BE2C (cell line): ENCODE results near the gene PUS10.

ENCODE experiments used
- DNase-seq: peaks from one replicate; pipeline ENCODE4 v3.0.0-alpha.2; 2020
- H3K27me3 ChIP-seq: fragments of 250-450 bp; sonication (Bioruptor Pico); 2 replicates; pipeline ENCODE4 v1.5.1; 2020; ENCODE audit warnings: mild to moderate bottlenecking
- H3K36me3 ChIP-seq: fragments of 250-450 bp; sonication (Bioruptor Pico); 2 replicates; pipeline ENCODE4 v1.5.1; 2020; ENCODE audit warnings: mild to moderate bottlenecking
- H3K4me1 ChIP-seq: fragments of 250-450 bp; sonication (Bioruptor Pico); 2 replicates; pipeline ENCODE4 v1.5.1; 2020
- H3K4me3 ChIP-seq: 2 replicates; pipeline ENCODE4 v1.5.1; 2011; ENCODE audit warnings: low read depth, low read length
- H3K9me3 ChIP-seq: fragments of 250-450 bp; sonication (Bioruptor Pico); 2 replicates; pipeline ENCODE4 v1.5.1; 2020
- CTCF ChIP-seq: IDR thresholded peaks from 2 replicates; pipeline ENCODE4 v1.5.1; 2012; ENCODE audit warnings: mild to moderate bottlenecking, low read depth, low read length

Gene PUS10

GRCh38 chr2:60966507-60967405 is 51.3 kb downstream of the PUS10 start:
- no peak overlapping the region for H3K4me3 ChIP-seq
- TF ChIP-seq CTCF = no peak

GRCh38 chr2:60965499-60965785 is 52.6 kb downstream of the PUS10 start:
- Histone ChIP-seq H3K27me3 (no peaks in the 10 kb centered on the region), H3K4me1 (no peaks in the 10 kb centered on the region), H3K9me3 (no peaks in the 10 kb centered on the region), H3K36me3 (no peaks in the 10 kb centered on the region), H3K4me3 (no peak overlapping the region)
- TF ChIP-seq CTCF = no peak
- no peak for DNase-seq

More at GRCh38 chr2:60966507-60967405, 51.3 kb downstream of the PUS10 start:
- Histone ChIP-seq H3K9me3 (no peaks in the 10 kb centered on the region), H3K4me1 (no peaks in the 10 kb centered on the region), H3K36me3 (no peaks in the 10 kb centered on the region), H3K27me3 (no peaks in the 10 kb centered on the region)
- DNase-seq = no peak

- no peak overlapping the region for H3K4me3 ChIP-seq
- no peak for DNase-seq
- no peaks in the 10 kb centered on the region for H3K27me3 ChIP-seq
- H3K36me3 ChIP-seq = no peaks in the 10 kb centered on the region
- H3K4me1 ChIP-seq = no peaks in the 10 kb centered on the region
- H3K9me3 ChIP-seq = no peaks in the 10 kb centered on the region
- TF ChIP-seq CTCF = no peak
These were observed 53.2 kb downstream of the PUS10 start for GRCh38 chr2:60964651-60965498.

- no peaks in the 10 kb centered on the region for H3K4me1 ChIP-seq
- no peak for TF ChIP-seq CTCF
- no peak overlapping the region for H3K4me3 ChIP-seq
- H3K9me3 ChIP-seq = no peaks in the 10 kb centered on the region
- no peaks in the 10 kb centered on the region for H3K27me3 ChIP-seq
- H3K36me3 ChIP-seq = no peaks in the 10 kb centered on the region
- DNase-seq = no peak
These were observed 54.9 kb downstream of the PUS10 start for GRCh38 chr2:60963190-60963589.

- TF ChIP-seq CTCF = no peak
- no peak for DNase-seq
- Histone ChIP-seq H3K9me3 (no peaks in the 10 kb centered on the region), H3K36me3 (no peaks in the 10 kb centered on the region), H3K4me1 (no peaks in the 10 kb centered on the region), H3K27me3 (no peaks in the 10 kb centered on the region), H3K4me3 (no peak overlapping the region)
These were observed 55.5 kb downstream of the PUS10 start for GRCh38 chr2:60962528-60962927.

GRCh38 chr2:60961457-60961856 is 56.6 kb downstream of the PUS10 start:
- H3K27me3 ChIP-seq = no peaks in the 10 kb centered on the region
- no peak for TF ChIP-seq CTCF
- no peaks in the 10 kb centered on the region for H3K9me3 ChIP-seq
- H3K4me1 ChIP-seq = no peaks in the 10 kb centered on the region
- no peak for DNase-seq
- no peak overlapping the region for H3K4me3 ChIP-seq
- H3K36me3 ChIP-seq = no peaks in the 10 kb centered on the region
